Right lobe of liver (tissue), 4 donors: ENCODE results near the gene MFRP.
A peak's percentile ranks its signal among the peaks of the same experiment; 100 is the strongest.

Experiments
- POLR2A ChIP-seq: fragments of 450-650 bp; IDR thresholded peaks from one replicate; pipeline ENCODE4 v1.6.1; 2017; ENCODE audit warnings: antibody characterized with exemption, mild to moderate bottlenecking
- TF ChIP-seq, protein P1 (sequence below), 4 donors: fragments of 200-600 bp in 3 of 4; fragments of 450-650 bp in 1 of 4; IDR thresholded peaks; one replicate each; pipeline versions ENCODE4 v1.5.1 to v1.8.0; 2016 to 2022; ENCODE audit warnings: antibody characterized with exemption in 4 of 4, mild to moderate bottlenecking in 2 of 4
- donor health status: DM: no; HTN: no; CAD: no.
- donor health status: DM: no; HTN: no; CAD: no.
- donor health status: DM: no; HTN: yes; CAD: no.

DNA sequence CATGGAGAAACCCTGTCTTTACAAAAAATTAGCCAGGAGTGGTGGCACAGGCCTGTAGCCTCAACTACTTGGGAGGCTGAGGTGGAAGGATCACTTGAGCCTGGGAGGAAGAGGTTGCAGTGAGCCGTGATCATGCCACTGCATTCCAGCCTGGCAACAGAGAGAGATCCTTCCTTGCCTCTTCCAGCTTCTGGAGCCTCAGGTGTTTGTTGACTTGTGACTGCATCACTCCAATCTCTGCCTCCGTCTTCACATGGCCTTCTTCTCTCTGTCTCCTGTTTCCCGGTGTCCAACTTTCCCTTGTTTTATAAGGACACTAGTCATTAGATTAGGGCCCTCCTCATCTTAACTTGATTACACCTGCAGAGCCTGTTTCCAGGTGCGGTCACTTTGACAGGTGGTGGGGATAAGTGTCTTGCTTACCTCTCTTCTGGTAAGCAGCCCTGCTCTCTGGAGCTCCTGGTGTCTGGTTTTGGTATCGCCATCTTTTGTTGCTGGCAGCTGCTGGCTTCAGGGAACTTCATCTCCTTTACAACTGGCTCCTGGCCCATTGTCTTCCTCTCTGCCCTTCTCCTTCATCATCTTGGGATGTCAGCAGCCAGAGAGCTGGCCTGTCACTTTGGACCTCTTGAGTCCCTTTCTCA, 43.2 kb upstream of the MFRP start:
- TF ChIP-seq, protein P1, sequence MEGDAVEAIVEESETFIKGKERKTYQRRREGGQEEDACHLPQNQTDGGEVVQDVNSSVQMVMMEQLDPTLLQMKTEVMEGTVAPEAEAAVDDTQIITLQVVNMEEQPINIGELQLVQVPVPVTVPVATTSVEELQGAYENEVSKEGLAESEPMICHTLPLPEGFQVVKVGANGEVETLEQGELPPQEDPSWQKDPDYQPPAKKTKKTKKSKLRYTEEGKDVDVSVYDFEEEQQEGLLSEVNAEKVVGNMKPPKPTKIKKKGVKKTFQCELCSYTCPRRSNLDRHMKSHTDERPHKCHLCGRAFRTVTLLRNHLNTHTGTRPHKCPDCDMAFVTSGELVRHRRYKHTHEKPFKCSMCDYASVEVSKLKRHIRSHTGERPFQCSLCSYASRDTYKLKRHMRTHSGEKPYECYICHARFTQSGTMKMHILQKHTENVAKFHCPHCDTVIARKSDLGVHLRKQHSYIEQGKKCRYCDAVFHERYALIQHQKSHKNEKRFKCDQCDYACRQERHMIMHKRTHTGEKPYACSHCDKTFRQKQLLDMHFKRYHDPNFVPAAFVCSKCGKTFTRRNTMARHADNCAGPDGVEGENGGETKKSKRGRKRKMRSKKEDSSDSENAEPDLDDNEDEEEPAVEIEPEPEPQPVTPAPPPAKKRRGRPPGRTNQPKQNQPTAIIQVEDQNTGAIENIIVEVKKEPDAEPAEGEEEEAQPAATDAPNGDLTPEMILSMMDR (IDR thresholded peaks at IDR 0.05) = peak in 3 of 4 donors; percentile 14 to 24 (median 22)
- no peak for TF ChIP-seq POLR2A
